Dedifferentiated amniotic fluid mesenchymal stem cell (primary cell): ENCODE measurements around the gene UBA6.
"Not testable (repeated sequence)": the region's sequence is repeated elsewhere in the genome, so short reads cannot be mapped to it uniquely, and the experiment has no call there.

Experiments used
- DNase-seq: peaks from one replicate; pipeline ENCODE4 v3.0.0-alpha.2; 2016; ENCODE audit errors: extremely low spot score

The UBA6 gene

GRCh38 chr4:67713529-67714247 is 12.7 kb upstream of the UBA6 start:
- DNase-seq, result no peak

- DNase-seq, result no peak
Observed at GRCh38 chr4:67712650-67713528, 11.9 kb upstream of the UBA6 start.

- DNase-seq, result no peak
Observed at GRCh38 chr4:67712000-67712625, 11.2 kb upstream of the UBA6 start.

- not testable (repeated sequence) for DNase-seq
Observed at GRCh38 chr4:67706682-67707081, 5.7 kb upstream of the UBA6 start.

GRCh38 chr4:67704843-67705242 is 3.9 kb upstream of the UBA6 start:
- no peak for DNase-seq

GRCh38 chr4:67702166-67702565 is 1.2 kb upstream of the UBA6 start:
- DNase-seq, result no peak

- no peak for DNase-seq
Observed at GRCh38 chr4:67701517-67701850, 529 bp upstream of the UBA6 start.

GRCh38 chr4:67700116-67700737 is 728 bp downstream of the UBA6 start:
- no peak for DNase-seq

- DNase-seq, result no peak
Observed at GRCh38 chr4:67699603-67700002, 1.4 kb downstream of the UBA6 start.

- DNase-seq, result peak; percentile 3
Observed at GRCh38 chr4:67697860-67698687, 2.9 kb downstream of the UBA6 start.

GRCh38 chr4:67696061-67696460 is 4.9 kb downstream of the UBA6 start:
- DNase-seq, result no peak

- no peak for DNase-seq
Observed at GRCh38 chr4:67694662-67695061, 6.3 kb downstream of the UBA6 start.

GRCh38 chr4:67691328-67691727 is 9.6 kb downstream of the UBA6 start:
- no peak for DNase-seq

- peak; percentile 47 for DNase-seq
Observed at GRCh38 chr4:67687636-67688035, 13.3 kb downstream of the UBA6 start.

GRCh38 chr4:67685532-67685859 is 15.5 kb downstream of the UBA6 start:
- DNase-seq, result no peak

GRCh38 chr4:67684839-67685531 is 16.0 kb downstream of the UBA6 start:
- peak; percentile 53 for DNase-seq

- DNase-seq, result no peak
Observed at GRCh38 chr4:67682266-67682665, 18.7 kb downstream of the UBA6 start.

GRCh38 chr4:67680581-67681222 is 20.3 kb downstream of the UBA6 start:
- no peak for DNase-seq

- DNase-seq, result peak; percentile 11
Observed at GRCh38 chr4:67678612-67679011, 22.3 kb downstream of the UBA6 start.

- peak; percentile 12 for DNase-seq
Observed at GRCh38 chr4:67674098-67674497, 26.9 kb downstream of the UBA6 start.
